AG09319 (cell line): ENCODE results near the gene DLEU7.

ENCODE experiments used
- DNase-seq: peaks from one replicate; pipeline ENCODE4 v3.0.0-alpha.2; 2010; ENCODE audit warnings: low read depth; ENCODE audit errors: extremely low read depth
- TF ChIP-seq, protein P1 (sequence below): IDR thresholded peaks from 2 replicates; pipeline ENCODE4 v1.5.1; 2011; ENCODE audit warnings: low read depth, mild to moderate bottlenecking, inconsistent platforms, low read length, moderate library complexity

Gene DLEU7

GRCh38 chr13:50883728-50884127, 40.2 kb upstream of the DLEU7 start:
- DNase-seq: no peak
- TF ChIP-seq, protein P1, sequence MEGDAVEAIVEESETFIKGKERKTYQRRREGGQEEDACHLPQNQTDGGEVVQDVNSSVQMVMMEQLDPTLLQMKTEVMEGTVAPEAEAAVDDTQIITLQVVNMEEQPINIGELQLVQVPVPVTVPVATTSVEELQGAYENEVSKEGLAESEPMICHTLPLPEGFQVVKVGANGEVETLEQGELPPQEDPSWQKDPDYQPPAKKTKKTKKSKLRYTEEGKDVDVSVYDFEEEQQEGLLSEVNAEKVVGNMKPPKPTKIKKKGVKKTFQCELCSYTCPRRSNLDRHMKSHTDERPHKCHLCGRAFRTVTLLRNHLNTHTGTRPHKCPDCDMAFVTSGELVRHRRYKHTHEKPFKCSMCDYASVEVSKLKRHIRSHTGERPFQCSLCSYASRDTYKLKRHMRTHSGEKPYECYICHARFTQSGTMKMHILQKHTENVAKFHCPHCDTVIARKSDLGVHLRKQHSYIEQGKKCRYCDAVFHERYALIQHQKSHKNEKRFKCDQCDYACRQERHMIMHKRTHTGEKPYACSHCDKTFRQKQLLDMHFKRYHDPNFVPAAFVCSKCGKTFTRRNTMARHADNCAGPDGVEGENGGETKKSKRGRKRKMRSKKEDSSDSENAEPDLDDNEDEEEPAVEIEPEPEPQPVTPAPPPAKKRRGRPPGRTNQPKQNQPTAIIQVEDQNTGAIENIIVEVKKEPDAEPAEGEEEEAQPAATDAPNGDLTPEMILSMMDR: no peak

DNA sequence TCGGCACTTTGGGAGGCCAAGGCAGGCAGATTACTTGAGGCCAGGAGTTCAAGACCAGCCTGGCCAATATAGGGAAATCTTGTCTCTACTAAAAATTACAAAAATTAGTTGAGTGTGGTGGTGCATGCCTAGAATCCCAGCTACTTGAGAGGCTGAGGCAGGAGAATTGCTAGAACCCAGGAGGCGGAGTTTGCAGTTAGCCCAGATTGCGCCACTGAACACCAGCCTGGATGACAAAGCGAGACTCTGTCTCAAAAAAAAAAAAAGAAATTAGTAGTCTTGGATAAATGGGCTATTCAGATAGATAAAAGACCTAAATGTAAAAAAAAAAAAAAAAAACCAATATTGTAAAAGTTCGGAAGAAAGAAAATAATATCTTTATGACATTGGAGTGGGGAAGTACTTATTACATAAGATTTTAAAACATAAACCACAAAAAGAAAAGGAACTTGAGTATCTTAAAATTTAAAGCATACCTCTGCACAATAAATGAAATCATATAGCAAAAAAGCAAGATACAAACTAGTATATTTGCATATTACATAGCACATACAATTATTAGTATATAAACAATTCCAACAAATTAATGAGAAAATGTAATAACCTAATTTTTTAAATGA, 39.4 kb upstream of the DLEU7 start:
- no peak for DNase-seq
- TF ChIP-seq, protein P1: no peak

- TF ChIP-seq, protein P1: no peak
- no peak for DNase-seq
Measured at GRCh38 chr13:50873991-50874390, 30.5 kb upstream of the DLEU7 start.

DNA sequence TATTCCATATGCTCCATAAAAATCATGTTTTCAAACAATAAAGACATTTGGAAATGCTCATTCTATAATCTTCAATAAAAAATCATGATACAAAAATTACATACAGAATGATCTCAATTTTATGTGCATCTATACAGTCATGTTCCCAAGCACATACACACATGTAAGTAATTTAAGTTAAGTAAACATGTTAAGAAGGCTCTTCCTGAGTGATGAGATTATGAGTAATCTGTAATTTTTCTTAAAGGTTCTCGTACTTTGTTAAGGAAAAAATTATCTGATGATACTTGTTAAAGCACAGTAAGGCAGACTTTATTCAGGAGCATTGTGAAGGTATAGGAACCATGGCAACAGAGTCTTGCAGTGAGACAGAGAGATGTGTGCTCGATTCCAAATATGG, 30.0 kb upstream of the DLEU7 start:
- DNase-seq: no peak
- TF ChIP-seq, protein P1: no peak

GRCh38 chr13:50871405-50871804, 27.9 kb upstream of the DLEU7 start:
- TF ChIP-seq, protein P1: no peak
- DNase-seq: no peak

DNA sequence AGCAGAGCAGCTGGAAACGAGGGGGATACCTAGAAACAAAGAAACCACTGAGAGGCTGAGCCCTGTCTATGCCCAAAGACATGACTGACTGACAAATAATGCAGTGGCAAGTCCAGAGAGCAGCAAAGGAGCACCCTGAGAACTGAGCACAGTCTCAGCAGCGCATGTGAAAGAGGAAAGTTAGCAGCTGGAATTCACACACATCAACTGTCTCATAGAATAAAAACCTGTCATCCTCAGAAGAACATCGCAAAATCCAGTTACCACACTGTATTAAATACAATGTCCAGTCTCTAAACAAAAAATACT, 24.1 kb upstream of the DLEU7 start:
- TF ChIP-seq, protein P1: no peak

GRCh38 chr13:50866817-50867636, 23.5 kb upstream of the DLEU7 start:
- TF ChIP-seq, protein P1: no peak
- no peak for DNase-seq

More for the DNA sequence above, 24.1 kb upstream of the DLEU7 start:
- DNase-seq: no peak
